OCI-LY3 (cell line): ENCODE data around the gene CTNNBIP1.

Experiments
- CTCF ChIP-seq: fragments of 200-600, 300-600 bp; sonication (generic); IDR thresholded peaks from 2 replicates; pipeline ENCODE4 v1.5.1; 2014; ENCODE audit warnings: antibody characterized with exemption, low read length, low read depth
- EZH2phosphoT487 ChIP-seq: fragments of 200-600 bp; shearing (Covaris generic); IDR thresholded peaks from 2 replicates; pipeline ENCODE4 v1.6.1; 2018; ENCODE audit warnings: antibody characterized with exemption, mixed run types, low read depth

- TF ChIP-seq CTCF (no peak), EZH2phosphoT487 (no peak)
These were observed 33.1 kb upstream of the CTNNBIP1 start, which contains the start of the genes LZIC and NMNAT1 for GRCh38 chr1:9942939-9943788.
